ENCODE measurements around the gene ACSF3. TPM values are rescaled to one million over a fixed set of nuclear protein-coding genes. Genes with fewer than 3 reads are reported as not detected.
A peak's percentile ranks its signal among the peaks of the same experiment; 100 is the strongest.
"Not testable (repeated sequence)": the region's sequence is repeated elsewhere in the genome, so short reads cannot be mapped to it uniquely, and the experiment has no call there.

Gene ACSF3
- total RNA-seq, 1 donor from 2014 or later, result 35.7 TPM

DNA sequence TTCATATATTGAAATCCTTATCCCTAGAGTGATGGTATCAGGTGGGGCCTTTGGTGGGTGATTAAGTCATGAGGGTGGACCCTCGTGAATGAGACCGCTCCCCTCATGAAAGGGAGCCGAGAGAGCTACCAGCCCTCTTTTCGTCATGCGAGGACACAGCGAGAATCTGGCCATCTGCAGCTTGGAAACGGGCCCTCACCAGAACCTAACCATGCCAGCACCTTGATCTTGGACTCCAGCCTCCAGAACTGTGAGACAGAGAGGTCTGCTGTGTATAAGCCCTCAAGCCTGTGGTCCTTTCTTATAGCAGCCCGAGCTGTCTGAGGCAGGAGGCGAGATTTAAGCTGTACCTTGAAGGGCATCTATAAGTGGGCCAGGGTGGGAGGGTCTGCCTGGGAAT is 23.7 kb upstream of the ACSF3 start:
- Mint-ChIP-seq H3K36me3 (no peaks in the 10 kb centered on the region), H3K27ac (no peak overlapping the region), H3K4me3 (no peak overlapping the region), H3K4me1 (peaks cover 31% of the 10 kb centered on the region), H3K27me3 (ENCODE audit: low read depth) (no peaks in the 10 kb centered on the region), H3K9me3 (no peaks in the 10 kb centered on the region)
- TF ChIP-seq, protein P1, sequence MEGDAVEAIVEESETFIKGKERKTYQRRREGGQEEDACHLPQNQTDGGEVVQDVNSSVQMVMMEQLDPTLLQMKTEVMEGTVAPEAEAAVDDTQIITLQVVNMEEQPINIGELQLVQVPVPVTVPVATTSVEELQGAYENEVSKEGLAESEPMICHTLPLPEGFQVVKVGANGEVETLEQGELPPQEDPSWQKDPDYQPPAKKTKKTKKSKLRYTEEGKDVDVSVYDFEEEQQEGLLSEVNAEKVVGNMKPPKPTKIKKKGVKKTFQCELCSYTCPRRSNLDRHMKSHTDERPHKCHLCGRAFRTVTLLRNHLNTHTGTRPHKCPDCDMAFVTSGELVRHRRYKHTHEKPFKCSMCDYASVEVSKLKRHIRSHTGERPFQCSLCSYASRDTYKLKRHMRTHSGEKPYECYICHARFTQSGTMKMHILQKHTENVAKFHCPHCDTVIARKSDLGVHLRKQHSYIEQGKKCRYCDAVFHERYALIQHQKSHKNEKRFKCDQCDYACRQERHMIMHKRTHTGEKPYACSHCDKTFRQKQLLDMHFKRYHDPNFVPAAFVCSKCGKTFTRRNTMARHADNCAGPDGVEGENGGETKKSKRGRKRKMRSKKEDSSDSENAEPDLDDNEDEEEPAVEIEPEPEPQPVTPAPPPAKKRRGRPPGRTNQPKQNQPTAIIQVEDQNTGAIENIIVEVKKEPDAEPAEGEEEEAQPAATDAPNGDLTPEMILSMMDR (IDR thresholded peaks at IDR 0.05; ENCODE audit: unreplicated experiment), result no peak
- no peak for DNase-seq (ENCODE audit: low spot score in 2 of 2, unreplicated experiment in 2 of 2)

DNA sequence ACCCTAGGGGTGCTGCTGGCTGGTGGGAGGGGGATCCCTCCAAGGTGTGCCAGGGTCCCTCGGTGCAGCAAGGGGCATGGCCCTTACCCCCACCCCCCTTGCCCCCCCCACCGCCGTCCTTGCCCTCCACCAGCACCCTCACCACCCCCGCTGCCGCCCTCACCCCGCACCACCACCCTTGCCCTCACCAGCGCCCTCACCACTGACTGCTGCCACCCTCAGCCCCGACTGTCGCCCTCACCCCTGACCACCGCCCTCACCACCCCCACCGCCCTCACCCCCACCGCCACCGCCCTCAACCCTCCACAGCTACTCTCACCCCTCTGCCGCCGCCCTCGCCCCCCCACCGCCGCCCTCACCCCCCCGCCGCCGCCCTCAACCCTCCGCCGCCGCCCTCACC is 23.1 kb upstream of the ACSF3 start:
- no peaks in the 10 kb centered on the region for H3K9me3 Mint-ChIP-seq
- peaks cover 31% of the 10 kb centered on the region for H3K4me1 Mint-ChIP-seq
- no peak overlapping the region for H3K4me3 Mint-ChIP-seq
- H3K27me3 Mint-ChIP-seq (ENCODE audit: low read depth), result no peaks in the 10 kb centered on the region
- DNase-seq (ENCODE audit: low spot score in 2 of 2, unreplicated experiment in 2 of 2), result no peak
- TF ChIP-seq, protein P1 (IDR thresholded peaks at IDR 0.05; ENCODE audit: unreplicated experiment), result no peak
- H3K27ac Mint-ChIP-seq, result no peak overlapping the region
- H3K36me3 Mint-ChIP-seq, result no peaks in the 10 kb centered on the region

DNA sequence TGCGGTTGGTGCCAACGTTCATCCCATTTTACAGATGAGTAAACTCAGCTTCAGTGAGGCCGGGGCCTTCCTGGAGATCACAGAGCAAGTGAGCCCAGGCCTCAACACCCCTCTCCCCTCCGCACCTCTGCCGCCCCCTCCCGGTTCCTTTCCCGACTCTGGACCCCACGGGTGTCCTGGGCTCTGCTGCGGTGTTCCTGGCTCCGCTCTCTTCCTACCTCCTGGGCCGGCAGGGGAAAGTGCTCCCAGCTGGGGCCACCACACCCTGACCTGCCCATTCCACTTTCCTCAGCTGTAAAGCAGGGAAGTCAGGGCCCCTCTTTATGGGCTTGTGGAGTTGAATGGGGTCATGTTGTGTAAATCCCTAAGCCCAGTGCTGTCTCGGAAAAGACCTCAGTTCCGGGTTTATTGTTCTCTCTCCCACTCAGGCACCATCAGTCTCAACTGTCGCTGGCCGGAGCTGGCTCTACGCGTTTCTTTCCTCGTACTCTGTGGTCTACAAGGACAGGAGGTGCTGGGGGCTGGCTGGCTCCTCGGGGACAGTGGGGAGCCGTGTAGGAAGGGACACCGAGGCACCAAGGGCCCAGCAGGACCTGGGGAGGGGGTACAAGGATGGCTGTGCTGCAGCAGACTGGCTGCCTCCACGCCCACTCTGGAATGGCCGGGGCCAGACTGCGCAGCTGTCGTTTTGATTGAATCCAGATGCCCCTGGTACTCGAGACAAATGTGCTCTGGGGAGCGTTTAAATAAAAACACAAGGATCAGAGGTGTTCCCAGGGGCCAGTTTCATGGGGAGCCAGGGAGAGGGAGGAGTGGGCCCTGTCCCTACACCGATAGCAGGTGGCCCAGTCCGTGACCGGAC is 21.7 kb upstream of the ACSF3 start:
- DNase-seq (ENCODE audit: low spot score in 2 of 2, unreplicated experiment in 2 of 2), result peak; percentile 57 to 75
- Mint-ChIP-seq H3K36me3 (no peaks in the 10 kb centered on the region), H3K4me3 (peak overlapping the region; percentile 54), H3K4me1 (peaks cover 28% of the 10 kb centered on the region), H3K27me3 (ENCODE audit: low read depth) (no peaks in the 10 kb centered on the region), H3K9me3 (no peaks in the 10 kb centered on the region), H3K27ac (peak overlapping the region; percentile 96)
- TF ChIP-seq, protein P1 (IDR thresholded peaks at IDR 0.05; ENCODE audit: unreplicated experiment), result no peak

DNA sequence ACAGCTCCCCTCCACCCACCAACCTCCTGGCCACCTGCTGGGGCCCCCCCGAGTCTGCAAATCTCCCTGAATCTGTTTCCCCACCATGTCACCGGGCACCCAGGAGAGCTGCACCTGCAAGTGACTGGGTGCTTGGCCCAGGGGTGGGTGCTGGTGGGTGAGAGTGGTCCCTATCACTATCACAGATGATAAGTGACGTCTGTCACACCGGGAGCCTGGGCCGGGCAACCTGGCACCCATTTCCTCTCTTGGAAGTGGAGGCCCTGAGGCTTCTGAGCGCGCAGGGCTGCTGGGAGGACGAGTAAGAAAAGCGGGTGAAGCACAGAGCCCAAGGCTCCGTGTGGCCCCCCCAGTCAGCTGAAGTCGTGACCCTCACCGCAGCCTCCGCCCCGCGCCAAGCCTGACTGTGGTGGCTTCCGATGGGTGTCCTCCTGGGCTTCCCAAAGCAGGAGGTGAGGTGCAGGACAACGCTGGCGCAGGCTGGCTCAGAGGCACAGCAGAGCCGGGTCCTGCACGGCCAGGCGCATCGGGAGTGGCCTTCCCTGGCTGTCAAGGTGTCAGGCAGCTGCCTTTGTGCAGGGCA is 21.0 kb upstream of the ACSF3 start:
- H3K27ac Mint-ChIP-seq, result peak overlapping the region; percentile 96

DNA sequence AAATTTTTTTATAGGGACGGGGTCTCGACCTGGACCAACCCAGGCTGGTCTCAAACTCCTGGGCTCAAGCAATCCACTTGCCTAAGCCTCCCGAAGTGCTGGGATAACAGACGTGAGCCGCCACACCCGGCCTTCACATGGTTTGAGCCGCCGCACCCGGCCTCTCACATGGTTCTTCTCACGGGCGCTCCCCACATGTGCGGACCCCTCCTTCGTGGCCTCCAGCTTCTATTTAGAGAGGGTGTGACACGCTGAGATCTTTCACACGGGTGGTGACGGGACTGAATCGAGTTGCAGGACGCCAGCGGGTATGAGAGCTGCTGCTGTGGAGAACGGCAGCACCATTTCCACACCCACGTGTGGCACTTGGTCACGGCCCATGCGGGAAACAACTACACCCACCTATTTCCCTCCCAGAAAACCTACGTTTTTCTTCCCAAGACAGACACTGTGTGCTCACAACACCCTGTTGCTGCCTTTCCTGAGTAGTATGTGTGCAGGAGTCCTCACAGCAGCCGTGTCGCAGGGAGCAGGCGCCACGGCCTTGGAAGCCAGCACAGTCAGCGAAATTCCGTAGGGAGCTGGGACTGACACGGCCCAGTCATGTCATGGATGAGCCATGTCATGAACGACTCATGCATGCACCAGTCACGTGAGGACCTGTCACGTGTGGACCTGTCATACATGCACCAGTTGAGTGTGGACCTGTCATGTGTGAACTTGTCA is 20.1 kb upstream of the ACSF3 start:
- Mint-ChIP-seq H3K27me3 (ENCODE audit: low read depth) (no peaks in the 10 kb centered on the region), H3K27ac (no peak overlapping the region), H3K4me3 (no peak overlapping the region), H3K4me1 (peaks cover 20% of the 10 kb centered on the region), H3K9me3 (no peaks in the 10 kb centered on the region), H3K36me3 (no peaks in the 10 kb centered on the region)
- TF ChIP-seq, protein P1 (IDR thresholded peaks at IDR 0.05; ENCODE audit: unreplicated experiment), result no peak
- no peak for DNase-seq (ENCODE audit: low spot score in 2 of 2, unreplicated experiment in 2 of 2)

More for the DNA sequence above, 21.0 kb upstream of the ACSF3 start:
- H3K4me1 Mint-ChIP-seq, result peaks cover 25% of the 10 kb centered on the region
- no peaks in the 10 kb centered on the region for H3K9me3 Mint-ChIP-seq
- TF ChIP-seq, protein P1 (IDR thresholded peaks at IDR 0.05; ENCODE audit: unreplicated experiment), result no peak
- H3K4me3 Mint-ChIP-seq, result no peak overlapping the region
- H3K36me3 Mint-ChIP-seq, result no peaks in the 10 kb centered on the region
- no peak for DNase-seq (ENCODE audit: low spot score in 2 of 2, unreplicated experiment in 2 of 2)
- H3K27me3 Mint-ChIP-seq (ENCODE audit: low read depth), result no peaks in the 10 kb centered on the region

DNA sequence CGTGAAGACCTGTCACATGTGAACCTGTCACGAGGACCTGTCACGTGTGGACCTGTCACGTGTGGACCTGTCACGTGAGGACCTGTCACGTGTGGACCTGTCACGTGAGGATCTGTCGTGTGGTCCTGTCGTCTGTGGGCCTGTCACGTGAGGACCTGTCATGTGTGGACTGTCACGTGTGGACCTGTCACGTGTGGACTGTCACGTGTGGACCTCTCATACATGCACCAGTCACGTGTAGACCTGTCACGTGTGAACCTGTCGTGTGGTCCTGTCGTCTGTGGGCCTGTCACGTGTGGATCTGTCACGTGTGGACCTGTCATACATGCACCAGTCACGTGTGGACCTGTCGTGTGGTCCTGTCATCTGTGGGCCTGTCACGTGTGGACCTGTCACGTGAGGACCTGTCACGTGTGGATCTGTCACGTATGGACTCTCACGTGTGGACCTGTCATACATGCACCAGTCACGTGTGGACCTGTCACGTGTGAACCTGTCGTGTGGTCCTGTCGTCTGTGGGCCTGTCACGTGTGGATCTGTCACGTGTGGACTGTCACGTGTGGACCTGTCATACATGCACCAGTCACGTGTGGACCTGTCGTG is 19.5 kb upstream of the ACSF3 start:
- H3K9me3 Mint-ChIP-seq; H3K27ac Mint-ChIP-seq; H3K27me3 Mint-ChIP-seq (ENCODE audit: low read depth); H3K36me3 Mint-ChIP-seq; DNase-seq (ENCODE audit: low spot score in 2 of 2, unreplicated experiment in 2 of 2); H3K4me3 Mint-ChIP-seq: not testable (repeated sequence)
- peaks cover 20% of the 10 kb centered on the region for H3K4me1 Mint-ChIP-seq
